GM12878 (cell line): Measurements from ENCODE around the gene KANSL2.

ENCODE experiments used
- ATF3 ChIP-seq: IDR thresholded peaks from 2 replicates; pipeline ENCODE4 v1.6.1; 2011; ENCODE audit warnings: low read depth, mild to moderate bottlenecking, low read length, moderate library complexity, borderline replicate concordance; ENCODE audit errors: extremely low read depth
- CTCF ChIP-seq, 3 experiments: IDR thresholded peaks in 2 of 3; conservative IDR thresholded peaks in 1 of 3; 2 replicates each; pipeline ENCODE4 v1.5.1; 2011; ENCODE audit warnings: low read depth in 3 of 3, low read length in 3 of 3, mild to moderate bottlenecking in 3 of 3, control low read depth in 2 of 3, moderate library complexity in 2 of 3, inconsistent platforms in 1 of 3, mixed read lengths in 1 of 3; ENCODE audit not compliant: control insufficient read depth in 2 of 3, insufficient read depth in 1 of 3; ENCODE audit errors: extremely low read depth in 1 of 3
- JUND ChIP-seq: IDR thresholded peaks from 2 replicates; pipeline ENCODE4 v1.6.1; 2012; ENCODE audit warnings: low read depth, mild to moderate bottlenecking, low read length, improper control_type of control experiment, moderate library complexity
- KDM1A ChIP-seq: fragments of 200-600 bp; sonication (generic); IDR thresholded peaks from 2 replicates; pipeline ENCODE4 v1.6.1; 2016; ENCODE audit warnings: borderline replicate concordance
- MAX ChIP-seq: IDR thresholded peaks from 2 replicates; pipeline ENCODE4 v1.6.1; 2012; ENCODE audit warnings: low read depth, low read length, improper control_type of control experiment
- MXI1 ChIP-seq: fragments of 150-350 bp; IDR thresholded peaks from 2 replicates; pipeline ENCODE4 v1.6.1; 2011; ENCODE audit warnings: low read depth, mild to moderate bottlenecking, inconsistent platforms, low read length, improper control_type of control experiment
- POLR2A ChIP-seq: IDR thresholded peaks from 2 replicates; pipeline ENCODE4 v1.6.1; 2011; ENCODE audit warnings: low read depth, mild to moderate bottlenecking, low read length
- POLR2AphosphoS5 ChIP-seq: IDR thresholded peaks from 2 replicates; pipeline ENCODE4 v1.6.1; 2011; ENCODE audit warnings: mild to moderate bottlenecking, low read length, inconsistent platforms
- STAT1 ChIP-seq: fragments of 450-650 bp; conservative IDR thresholded peaks from 2 replicates; pipeline ENCODE4 v1.6.1; 2014; ENCODE audit warnings: antibody characterized with exemption, mild to moderate bottlenecking
- YBX1 ChIP-seq: fragments of 450-650 bp; IDR thresholded peaks from 2 replicates; pipeline ENCODE4 v1.6.1; 2016; ENCODE audit warnings: antibody characterized with exemption

- TF ChIP-seq MXI1, result no peak
- TF ChIP-seq ATF3, result no peak
- no peak for TF ChIP-seq YBX1
- no peak for TF ChIP-seq JUND
- no peak for TF ChIP-seq STAT1
- no peak for TF ChIP-seq CTCF (IDR thresholded peaks at IDR 0.05 in 2 of 3, conservative IDR thresholded peaks at IDR 0.05 in 1 of 3; ENCODE audit: control insufficient read depth in 2 of 3, extremely low read depth in 1 of 3, insufficient read depth in 1 of 3, low read depth in 3 of 3, low read length in 3 of 3)
- TF ChIP-seq KDM1A, result no peak
- TF ChIP-seq POLR2A, result no peak
- no peak for TF ChIP-seq MAX
- TF ChIP-seq POLR2AphosphoS5, result no peak
These were observed 51.7 kb downstream of the KANSL2 start for GRCh38 chr12:48630346-48630745.
